Activated CD4-positive, alpha-beta T cell treated with anti-CD3 and anti-CD28 coated beads, Interleukin-2, amount 10 ng/mL, durations not matched to agents 7 days and 5 days (primary cell): Measurements from ENCODE around the gene HHAT. TPM values are rescaled to one million over a fixed set of nuclear protein-coding genes. Genes with fewer than 3 reads are reported as not detected.

Experiments used
- CTCF ChIA-PET: fragments of 350-600 bp; sonication (Branson Sonifier 250); formaldehyde crosslinking; loops from one replicate; lab custom pipeline; 2021; ENCODE audit warnings: antibody characterized with exemption; lab: Charles Lee
- POLR2A ChIA-PET: fragments of 350-600 bp; sonication (Branson Sonifier 250); formaldehyde crosslinking; loops from one replicate; lab custom pipeline; 2021; ENCODE audit warnings: antibody characterized with exemption; lab: Charles Lee
- DNase-seq: peaks from one replicate; pipeline ENCODE4 v3.0.0-alpha.2; 2020
- H3K27ac Mint-ChIP-seq: one replicate; pipeline ENCODE4 v1.8.0; 2021; ENCODE audit warnings: mild to moderate bottlenecking, moderate library complexity, mixed read lengths
- H3K27me3 Mint-ChIP-seq: one replicate; pipeline ENCODE4 v1.8.0; 2021; ENCODE audit warnings: mixed read lengths
- H3K36me3 Mint-ChIP-seq: one replicate; pipeline ENCODE4 v1.8.0; 2021; ENCODE audit warnings: low read depth, mixed read lengths
- H3K4me1 Mint-ChIP-seq: one replicate; pipeline ENCODE4 v1.8.0; 2021; ENCODE audit warnings: mixed read lengths
- H3K4me3 Mint-ChIP-seq: one replicate; pipeline ENCODE4 v1.8.0; 2021; ENCODE audit warnings: mild to moderate bottlenecking, moderate library complexity, mixed read lengths
- H3K9me3 Mint-ChIP-seq: one replicate; pipeline ENCODE4 v1.8.0; 2021; ENCODE audit warnings: mixed read lengths
- total RNA-seq, 2 experiments: library from RNA; stranded (reverse); gene quantifications; one replicate each; pipeline ENCODE4 v1.2.3, GENCODE V29; 2021

HHAT gene
- total RNA-seq, 2 experiments from 2014 or later = 1.3 to 1.5 TPM

DNA sequence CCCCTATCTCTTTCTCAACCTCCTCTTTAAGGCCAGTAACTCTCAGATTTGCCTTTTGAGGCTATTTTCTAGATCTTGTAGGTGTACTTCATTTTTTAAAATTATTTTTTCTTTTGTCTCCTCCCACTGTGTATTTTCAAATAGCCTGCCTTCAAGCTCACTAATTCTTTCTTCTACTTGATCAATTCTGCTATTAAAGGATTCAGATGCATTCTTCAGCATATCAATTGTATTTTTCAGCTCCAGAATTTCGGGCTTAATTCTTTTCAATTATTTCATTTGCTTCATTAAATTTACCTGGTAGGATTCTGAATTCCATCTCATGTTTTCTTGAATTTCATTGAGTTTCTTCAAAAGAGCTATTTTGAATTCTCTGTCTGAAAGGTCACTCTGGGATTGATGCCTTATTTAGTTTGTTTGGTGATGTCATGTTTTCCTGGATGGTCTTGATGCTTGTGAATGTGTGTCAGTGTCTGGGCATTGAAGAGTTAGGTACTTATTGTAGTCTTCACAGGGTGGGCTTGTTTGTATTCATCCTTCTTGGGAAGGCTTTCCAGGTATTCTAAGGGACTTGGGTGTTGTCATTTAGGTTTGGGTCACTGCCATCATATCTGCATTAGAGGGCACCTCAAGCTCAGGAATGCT, 3.6 kb upstream of the HHAT start:
- ChIA-PET CTCF (no interaction called here), POLR2A (no interaction called here)
- no peak for DNase-seq
- H3K4me3 Mint-ChIP-seq = no peak overlapping the region
- H3K27ac Mint-ChIP-seq = no peak overlapping the region
- peaks cover 20% of the 10 kb centered on the region for H3K27me3 Mint-ChIP-seq
- peaks cover 9% of the 10 kb centered on the region for H3K9me3 Mint-ChIP-seq
- H3K36me3 Mint-ChIP-seq = no peaks in the 10 kb centered on the region
- H3K4me1 Mint-ChIP-seq = peaks cover 19% of the 10 kb centered on the region

DNA sequence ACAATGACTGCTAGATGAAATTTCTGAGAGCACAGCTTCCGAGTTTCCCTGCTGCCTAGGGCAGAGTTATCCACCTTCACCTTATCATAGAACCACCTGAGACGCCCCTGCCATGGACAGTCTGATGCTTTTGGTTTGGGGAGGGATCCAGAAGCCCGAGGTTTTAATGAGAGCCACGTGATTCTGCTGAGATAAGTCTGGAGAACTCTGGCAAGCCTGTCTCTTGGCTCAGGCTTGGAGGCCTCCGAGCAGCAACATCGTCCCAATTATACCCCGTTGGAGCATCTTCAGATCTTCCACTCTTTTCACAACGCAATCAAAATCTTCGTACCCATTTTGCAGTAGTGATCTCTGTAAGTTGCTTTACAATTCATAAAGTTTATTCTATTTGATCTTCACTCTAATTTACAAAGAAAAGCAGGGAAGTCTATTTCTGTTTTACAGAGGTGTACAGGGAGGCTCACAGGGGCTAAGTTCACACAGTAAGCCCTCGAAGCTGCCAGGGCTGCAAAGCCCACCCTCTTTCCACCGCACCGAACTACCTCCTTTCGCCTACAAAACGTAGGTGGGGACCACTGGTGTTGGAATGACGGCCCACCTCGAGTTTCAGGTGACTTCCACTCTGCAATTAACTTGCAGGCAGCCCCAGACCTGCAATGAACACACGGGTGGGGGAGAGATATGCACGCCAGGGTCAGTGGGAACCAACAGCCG, 513 bp upstream of the HHAT start:
- H3K27ac Mint-ChIP-seq = peak overlapping the region; percentile 89
- H3K9me3 Mint-ChIP-seq = peaks cover 9% of the 10 kb centered on the region
- peaks cover 41% of the 10 kb centered on the region for H3K4me1 Mint-ChIP-seq
- no peaks in the 10 kb centered on the region for H3K36me3 Mint-ChIP-seq
- peak overlapping the region; percentile 81 for H3K4me3 Mint-ChIP-seq
- ChIA-PET POLR2A (no interaction called here), CTCF (interaction anchor here (1.3 kb wide), 1 partner anchor 46 kb away, joined by 3 read pairs; no protein-coding TSS in a partner anchor)
- peaks cover 20% of the 10 kb centered on the region for H3K27me3 Mint-ChIP-seq
- DNase-seq = no peak

DNA sequence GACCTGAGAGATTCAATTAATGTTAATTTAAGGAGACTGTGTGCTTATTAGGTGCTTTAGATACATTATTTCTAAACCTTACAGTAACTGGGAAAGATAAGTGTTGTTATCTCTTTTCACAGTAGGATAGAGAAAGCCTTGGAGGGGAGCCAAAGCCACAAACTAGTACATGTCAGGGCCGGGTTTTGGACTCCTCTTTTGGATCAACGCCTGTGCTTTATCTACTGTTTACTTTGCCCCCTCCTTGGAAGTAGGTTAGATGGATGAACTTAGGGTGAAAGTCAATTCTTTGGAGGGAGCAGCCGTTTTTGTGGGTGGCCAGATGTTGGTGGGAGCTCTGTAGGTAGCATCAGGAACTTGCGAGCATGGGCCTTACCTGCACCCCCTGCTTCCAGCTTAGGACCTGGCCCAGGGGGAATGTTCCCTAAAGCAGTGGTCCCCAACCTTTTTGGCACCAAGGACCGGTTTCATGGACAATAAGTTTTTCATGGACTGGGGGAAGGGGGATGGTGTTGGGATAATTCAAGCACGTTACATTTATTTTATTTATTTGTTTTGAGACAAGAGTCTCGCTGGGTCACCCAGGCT, 1.7 kb downstream of the HHAT start:
- H3K4me1 Mint-ChIP-seq = peaks cover 43% of the 10 kb centered on the region
- DNase-seq = no peak
- H3K36me3 Mint-ChIP-seq = no peaks in the 10 kb centered on the region
- H3K27me3 Mint-ChIP-seq = peaks cover 8% of the 10 kb centered on the region
- ChIA-PET POLR2A (no interaction called here), CTCF (no interaction called here)
- H3K4me3 Mint-ChIP-seq = peak overlapping the region; percentile 81
- peaks cover 3% of the 10 kb centered on the region for H3K9me3 Mint-ChIP-seq
- H3K27ac Mint-ChIP-seq = no peak overlapping the region

DNA sequence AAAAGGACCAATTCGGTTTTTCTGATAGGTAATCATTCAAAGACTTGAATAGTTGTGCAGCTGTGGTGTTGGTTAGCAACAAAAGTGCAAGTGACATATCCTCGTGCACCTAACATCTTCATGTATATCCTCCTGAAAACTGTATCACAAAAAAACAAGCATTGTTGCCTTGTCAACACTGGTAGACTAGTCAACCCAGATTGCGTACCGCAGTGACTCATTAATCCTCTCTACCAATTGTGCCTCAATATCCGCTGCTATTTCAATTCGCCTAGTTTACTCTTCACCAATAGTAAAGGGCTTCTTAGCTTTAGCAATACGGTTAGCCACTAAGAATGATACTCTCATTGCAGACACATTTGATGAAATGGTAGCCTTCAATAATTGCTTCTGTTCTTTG, 3.5 kb downstream of the HHAT start:
- Mint-ChIP-seq H3K9me3 (no peaks in the 10 kb centered on the region), H3K27ac (peak overlapping the region; percentile 20), H3K36me3 (no peaks in the 10 kb centered on the region), H3K4me1 (peaks cover 43% of the 10 kb centered on the region), H3K27me3 (peaks cover 6% of the 10 kb centered on the region), H3K4me3 (no peak overlapping the region)
- DNase-seq = peak; percentile 21
- ChIA-PET POLR2A (interaction anchor here (1.3 kb wide), 2 partner anchors 11 to 42 kb away, joined by 4 to 7 read pairs; no protein-coding TSS in a partner anchor), CTCF (interaction anchor here (0.6 to 1.7 kb wide), 2 partner anchors 37 to 42 kb away, joined by 3 to 6 read pairs; no protein-coding TSS in a partner anchor)

DNA sequence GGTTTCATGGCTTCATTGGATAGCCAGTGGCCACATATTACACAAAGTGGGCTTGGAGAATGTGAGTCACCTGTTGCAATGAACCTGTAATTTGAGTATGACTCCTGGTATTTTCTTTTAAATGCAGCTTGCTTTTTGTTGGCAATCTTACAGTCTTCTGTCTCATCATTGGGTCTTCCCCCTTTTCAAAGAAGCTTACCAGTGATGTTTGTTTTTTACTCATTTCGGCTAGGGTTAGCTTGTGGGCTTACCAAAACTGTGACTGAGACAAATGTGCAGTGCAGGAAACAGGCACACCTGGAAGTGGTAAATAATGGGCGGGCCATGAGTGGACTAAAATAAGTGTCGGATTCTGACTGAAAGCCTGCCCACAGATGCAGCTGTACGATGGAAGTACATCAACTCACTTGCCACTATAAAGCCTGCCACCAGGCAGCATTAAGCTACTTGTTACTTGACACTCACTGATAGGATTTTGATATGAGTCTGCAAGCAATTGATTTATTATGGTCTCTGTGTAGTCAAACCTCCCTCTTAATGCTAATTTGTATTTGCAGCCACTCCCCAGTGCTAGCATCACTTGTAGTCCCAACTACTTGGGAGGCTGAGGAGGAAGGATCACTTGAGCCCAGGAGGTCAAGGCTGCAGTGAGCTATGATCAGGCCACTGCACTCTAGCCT, 4.2 kb downstream of the HHAT start:
- peak; percentile 81 for DNase-seq
- H3K9me3 Mint-ChIP-seq = no peaks in the 10 kb centered on the region
- peaks cover 42% of the 10 kb centered on the region for H3K4me1 Mint-ChIP-seq
- POLR2A ChIA-PET = interaction anchor here (0.7 to 1.3 kb wide), 3 partner anchors 10 to 648 kb away, joined by 3 to 7 read pairs (median 4); no protein-coding TSS in a partner anchor
- H3K27ac Mint-ChIP-seq = peak overlapping the region; percentile 20
- no peak overlapping the region for H3K4me3 Mint-ChIP-seq
- CTCF ChIA-PET = interaction anchor here (0.6 to 1.7 kb wide), 3 partner anchors 36 to 43 kb away, joined by 3 to 6 read pairs (median 3); no protein-coding TSS in a partner anchor
- H3K36me3 Mint-ChIP-seq = no peaks in the 10 kb centered on the region
- peaks cover 11% of the 10 kb centered on the region for H3K27me3 Mint-ChIP-seq

DNA sequence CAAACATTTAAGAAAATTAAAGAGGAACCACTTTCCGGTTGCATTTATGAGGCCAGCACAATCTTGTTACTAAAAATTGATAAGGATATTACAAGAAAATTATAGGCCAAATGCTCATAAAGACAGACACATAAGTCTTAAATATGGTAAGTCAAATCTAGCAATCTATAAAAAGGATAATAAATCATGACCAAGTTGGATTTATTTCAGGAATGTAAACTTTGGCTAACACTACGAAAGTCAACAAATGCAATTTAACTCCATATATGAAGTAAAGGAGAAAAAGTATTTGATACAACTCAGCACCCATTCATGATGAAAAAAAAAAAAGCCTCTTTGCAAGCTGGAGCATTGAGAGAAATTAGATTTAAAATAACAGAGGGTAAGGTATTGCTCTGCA, 6.3 kb downstream of the HHAT start:
- CTCF ChIA-PET = interaction anchor here (0.8 kb wide), 1 partner anchor 29 kb away, joined by 6 read pairs; no protein-coding TSS in a partner anchor
- Mint-ChIP-seq H3K9me3 (no peaks in the 10 kb centered on the region), H3K27me3 (peaks cover 15% of the 10 kb centered on the region), H3K36me3 (no peaks in the 10 kb centered on the region), H3K4me1 (peaks cover 30% of the 10 kb centered on the region), H3K27ac (no peak overlapping the region), H3K4me3 (no peak overlapping the region)
- DNase-seq = no peak
- POLR2A ChIA-PET = no interaction called here

DNA sequence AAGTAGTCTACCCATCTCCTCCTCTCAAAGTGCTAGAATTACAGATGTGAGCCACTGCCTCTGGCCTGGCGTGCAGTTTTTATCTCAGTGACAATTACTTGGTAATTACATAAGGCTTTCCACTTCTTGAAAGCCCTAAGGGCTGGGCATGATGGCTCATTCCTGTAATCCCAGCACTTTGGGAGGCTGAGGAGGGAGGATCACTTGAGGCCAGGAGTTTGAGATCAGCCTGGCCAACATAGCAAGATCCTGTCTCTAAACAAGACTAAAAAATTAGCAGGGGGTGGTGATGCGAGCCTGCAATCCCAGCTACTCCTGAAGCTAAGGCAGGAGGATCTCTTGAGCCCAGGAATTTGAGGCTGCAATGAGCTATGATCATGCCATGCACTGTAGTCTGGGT, 7.7 kb downstream of the HHAT start:
- Mint-ChIP-seq H3K27me3 (peaks cover 12% of the 10 kb centered on the region), H3K9me3 (no peaks in the 10 kb centered on the region), H3K36me3 (no peaks in the 10 kb centered on the region), H3K4me3 (no peak overlapping the region), H3K27ac (no peak overlapping the region), H3K4me1 (peaks cover 39% of the 10 kb centered on the region)
- ChIA-PET CTCF (no interaction called here), POLR2A (no interaction called here)
- no peak for DNase-seq

DNA sequence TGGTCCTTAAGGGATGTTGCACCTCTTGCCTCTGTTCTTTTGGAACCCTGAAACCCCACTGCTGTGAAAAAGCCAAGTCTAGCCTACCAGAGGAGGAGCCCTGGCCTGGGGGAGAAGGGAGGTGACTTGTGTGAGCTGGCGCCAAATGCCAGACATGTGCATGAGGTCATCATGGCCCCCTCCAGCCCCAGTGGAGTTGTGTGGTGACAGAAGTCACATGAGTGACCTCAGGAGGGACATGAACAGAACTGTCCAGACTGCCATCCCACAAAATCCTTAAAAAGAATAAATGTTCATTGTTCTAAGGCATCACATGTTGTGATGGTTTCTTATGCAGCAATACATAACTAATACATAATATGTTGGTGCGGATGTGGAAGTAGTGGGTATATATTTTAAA, 10.8 kb downstream of the HHAT start:
- ChIA-PET POLR2A (no interaction called here), CTCF (no interaction called here)
- no peak for DNase-seq
- Mint-ChIP-seq H3K4me1 (peaks cover 22% of the 10 kb centered on the region), H3K27me3 (peaks cover 12% of the 10 kb centered on the region), H3K36me3 (no peaks in the 10 kb centered on the region), H3K27ac (no peak overlapping the region), H3K4me3 (no peak overlapping the region), H3K9me3 (no peaks in the 10 kb centered on the region)

DNA sequence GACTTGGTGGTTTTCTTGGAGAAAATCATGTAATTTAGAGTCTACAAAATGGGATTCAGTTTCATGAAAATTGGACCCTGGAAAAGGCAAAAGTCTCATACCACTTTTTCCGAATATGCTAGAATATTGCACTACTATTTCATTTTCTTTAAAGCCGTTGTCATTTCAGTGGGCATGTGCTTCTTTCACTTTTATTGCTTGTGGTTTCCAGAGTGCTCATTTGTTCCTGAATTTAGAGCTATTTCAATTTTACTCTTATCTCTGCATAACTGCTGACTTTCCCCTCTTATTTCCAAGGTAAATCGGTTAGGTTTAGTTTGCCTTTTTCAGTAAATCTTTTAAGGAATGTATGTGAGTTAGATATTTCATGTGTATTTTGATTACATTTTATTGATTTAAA, 11.6 kb downstream of the HHAT start:
- DNase-seq = no peak
- H3K9me3 Mint-ChIP-seq = no peaks in the 10 kb centered on the region
- peaks cover 12% of the 10 kb centered on the region for H3K27me3 Mint-ChIP-seq
- H3K36me3 Mint-ChIP-seq = no peaks in the 10 kb centered on the region
- H3K4me3 Mint-ChIP-seq = peak overlapping the region; percentile 37
- H3K4me1 Mint-ChIP-seq = peaks cover 22% of the 10 kb centered on the region
- ChIA-PET CTCF (interaction anchor here (0.6 to 0.8 kb wide), 2 partner anchors 99 to 932 kb away, joined by 3 read pairs; no protein-coding TSS in a partner anchor), POLR2A (interaction anchor here (0.6 kb wide), 1 partner anchor 967 kb away, joined by 5 read pairs; no protein-coding TSS in a partner anchor)
- no peak overlapping the region for H3K27ac Mint-ChIP-seq

DNA sequence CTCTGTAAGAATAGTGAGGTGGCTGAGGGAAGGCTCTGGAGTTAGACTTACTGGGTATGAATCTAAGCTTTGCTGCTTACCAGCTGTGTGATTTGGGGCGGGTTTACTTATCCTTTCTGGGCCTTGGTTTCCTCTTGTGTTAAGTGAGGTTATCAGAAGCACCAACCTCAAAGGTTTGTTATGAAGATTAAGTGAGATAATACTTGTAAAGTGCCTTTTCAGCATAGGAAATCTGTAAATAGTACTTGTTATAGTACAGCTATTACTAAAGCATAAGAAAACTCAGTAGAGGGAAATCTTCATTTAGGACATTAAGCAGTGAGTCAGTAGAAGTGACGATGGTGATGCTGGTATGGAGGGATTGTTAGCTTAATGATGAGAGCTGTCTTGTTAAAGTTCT, 12.1 kb downstream of the HHAT start:
- DNase-seq = no peak
- Mint-ChIP-seq H3K36me3 (no peaks in the 10 kb centered on the region), H3K27ac (peak overlapping the region; percentile 39), H3K4me1 (peaks cover 22% of the 10 kb centered on the region), H3K9me3 (no peaks in the 10 kb centered on the region), H3K4me3 (peak overlapping the region; percentile 11), H3K27me3 (peaks cover 12% of the 10 kb centered on the region)
- POLR2A ChIA-PET = interaction anchor here (0.6 kb wide), 2 partner anchors 34 to 967 kb away, joined by 4 to 5 read pairs; no protein-coding TSS in a partner anchor
- CTCF ChIA-PET = interaction anchor here (0.6 to 1.2 kb wide), 6 partner anchors 20 to 932 kb away, joined by 3 to 5 read pairs (median 3); partner anchors contain the start of gene UTP25

DNA sequence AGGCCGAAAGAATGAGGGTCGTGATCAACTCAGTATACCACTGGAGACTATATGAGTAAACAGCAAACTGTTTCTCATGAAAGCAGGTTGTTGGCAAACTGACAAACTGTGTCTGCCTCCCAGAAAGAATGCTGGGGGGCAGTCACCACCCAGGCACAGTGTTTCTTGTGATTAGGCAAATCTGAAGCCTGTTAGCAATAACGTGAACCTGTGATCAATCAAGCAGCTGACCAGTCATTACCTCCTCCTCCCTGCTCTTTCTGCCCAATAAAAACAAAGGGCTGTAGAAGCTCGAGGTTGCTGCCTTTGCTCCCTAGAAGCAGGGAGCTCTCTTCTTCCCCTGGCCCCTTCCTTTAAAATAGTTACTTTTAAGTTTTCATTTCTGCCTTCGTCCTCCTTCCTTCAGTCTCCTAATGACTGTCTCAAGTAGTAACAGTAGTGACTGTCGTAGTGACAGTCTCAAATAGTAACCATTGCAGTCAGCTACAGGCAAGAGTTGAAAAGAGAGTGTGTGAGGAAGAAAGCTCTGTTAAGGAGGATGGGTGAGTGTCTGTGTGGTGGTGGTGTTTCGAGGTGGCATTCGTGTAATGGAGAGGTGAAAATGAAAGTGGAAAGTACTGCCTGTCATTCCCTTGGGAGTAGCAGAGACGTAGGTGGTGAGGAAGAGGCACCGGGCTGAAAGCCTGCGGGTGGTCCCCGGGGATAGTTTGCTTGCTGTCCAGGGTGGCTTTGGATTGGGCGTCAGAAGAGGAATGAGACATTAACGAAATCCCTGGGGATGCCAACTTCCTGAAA, 14.5 kb downstream of the HHAT start:
- CTCF ChIA-PET = interaction anchor here (0.6 kb wide), 1 partner anchor 137 kb away, joined by 3 read pairs; no protein-coding TSS in a partner anchor
- no peak overlapping the region for H3K4me3 Mint-ChIP-seq
- H3K27me3 Mint-ChIP-seq = peaks cover under 1% of the 10 kb centered on the region
- no peak for DNase-seq
- no peaks in the 10 kb centered on the region for H3K36me3 Mint-ChIP-seq
- POLR2A ChIA-PET = interaction anchor here (1.0 kb wide), 1 partner anchor 10 kb away, joined by 4 read pairs; no protein-coding TSS in a partner anchor
- peaks cover 33% of the 10 kb centered on the region for H3K4me1 Mint-ChIP-seq
- no peak overlapping the region for H3K27ac Mint-ChIP-seq
- no peaks in the 10 kb centered on the region for H3K9me3 Mint-ChIP-seq
